ENCODE data around the gene ZNF672. TPM values are rescaled to one million over a fixed set of nuclear protein-coding genes. Genes with fewer than 3 reads are reported as not detected.

Gene ZNF672
- total RNA-seq, 2 experiments from 2014 or later, result 35.9 to 38.4 TPM

DNA sequence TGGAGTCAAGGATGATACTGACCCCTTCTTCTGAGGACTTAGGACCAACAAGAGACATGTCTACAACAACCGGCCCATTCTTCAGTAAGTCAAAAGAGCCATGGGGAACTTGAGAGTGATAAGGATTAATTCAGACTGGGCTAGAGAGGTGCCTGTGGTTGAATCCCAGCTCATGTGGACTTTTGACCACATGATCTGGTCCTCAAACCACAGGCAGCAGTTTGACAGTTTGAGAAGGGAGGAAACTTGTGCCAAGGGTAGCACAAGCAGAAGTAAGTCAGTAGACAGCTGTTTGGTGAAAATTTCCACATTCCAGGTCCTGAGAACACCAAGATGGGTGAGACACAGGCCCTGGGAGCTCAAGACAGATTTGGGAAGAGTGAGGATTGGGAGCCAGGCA, 32.1 kb upstream of the ZNF672 start:
- ATAC-seq (ENCODE audit: poor library complexity) (no peak), DNase-seq (no peak)
- H3K27me3 ChIP-seq (ENCODE audit: control insufficient read depth in 1 of 2, insufficient read depth in 2 of 2, low read length in 2 of 2), result peaks cover 0 to 7% of the 10 kb centered on the region in 2 experiments
- no peak overlapping the region for H3K27ac Mint-ChIP-seq
- POLR2A ChIA-PET, result interaction anchor here (1.3 kb wide), 1 partner anchor 32 kb away, joined by 3 read pairs; the partner anchor contains the start of gene ZNF672
- intact Hi-C loops (cut with DNase I, micrococcal nuclease), result loop anchor here (2.0 to 5.0 kb wide), 5 partner anchors 183 to 1124 kb away; partner anchors contain the start of gene OR2T1 (in 2 of the 2)
- CTCF ChIA-PET, result no interaction called here
- H3K9me3 ChIP-seq (ENCODE audit: control insufficient read depth in 1 of 2, insufficient read depth in 1 of 2, low read length in 2 of 2), result no peaks in the 10 kb centered on the region
- TF ChIP-seq, protein P1, sequence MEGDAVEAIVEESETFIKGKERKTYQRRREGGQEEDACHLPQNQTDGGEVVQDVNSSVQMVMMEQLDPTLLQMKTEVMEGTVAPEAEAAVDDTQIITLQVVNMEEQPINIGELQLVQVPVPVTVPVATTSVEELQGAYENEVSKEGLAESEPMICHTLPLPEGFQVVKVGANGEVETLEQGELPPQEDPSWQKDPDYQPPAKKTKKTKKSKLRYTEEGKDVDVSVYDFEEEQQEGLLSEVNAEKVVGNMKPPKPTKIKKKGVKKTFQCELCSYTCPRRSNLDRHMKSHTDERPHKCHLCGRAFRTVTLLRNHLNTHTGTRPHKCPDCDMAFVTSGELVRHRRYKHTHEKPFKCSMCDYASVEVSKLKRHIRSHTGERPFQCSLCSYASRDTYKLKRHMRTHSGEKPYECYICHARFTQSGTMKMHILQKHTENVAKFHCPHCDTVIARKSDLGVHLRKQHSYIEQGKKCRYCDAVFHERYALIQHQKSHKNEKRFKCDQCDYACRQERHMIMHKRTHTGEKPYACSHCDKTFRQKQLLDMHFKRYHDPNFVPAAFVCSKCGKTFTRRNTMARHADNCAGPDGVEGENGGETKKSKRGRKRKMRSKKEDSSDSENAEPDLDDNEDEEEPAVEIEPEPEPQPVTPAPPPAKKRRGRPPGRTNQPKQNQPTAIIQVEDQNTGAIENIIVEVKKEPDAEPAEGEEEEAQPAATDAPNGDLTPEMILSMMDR (IDR thresholded peaks at IDR 0.05), result no peak
- H3K36me3 ChIP-seq (ENCODE audit: insufficient read depth, low read length), result no peaks in the 10 kb centered on the region
- H3K4me3 ChIP-seq (ENCODE audit: low read length), result no peak overlapping the region
- peaks cover 6% of the 10 kb centered on the region for H3K36me3 Mint-ChIP-seq (ENCODE audit: low read depth)
- no peaks in the 10 kb centered on the region for H3K9me3 Mint-ChIP-seq
- H3K4me1 ChIP-seq (ENCODE audit: insufficient read depth, low read length), result peaks cover 7% of the 10 kb centered on the region
- H3K27ac ChIP-seq (ENCODE audit: low read depth in 1 of 2, low read length in 2 of 2), result no peak overlapping the region
- peaks cover 10% of the 10 kb centered on the region for H3K4me1 Mint-ChIP-seq (ENCODE audit: low read depth)
- no peak overlapping the region for H3K4me3 Mint-ChIP-seq
- peaks cover 10% of the 10 kb centered on the region for H3K27me3 Mint-ChIP-seq

DNA sequence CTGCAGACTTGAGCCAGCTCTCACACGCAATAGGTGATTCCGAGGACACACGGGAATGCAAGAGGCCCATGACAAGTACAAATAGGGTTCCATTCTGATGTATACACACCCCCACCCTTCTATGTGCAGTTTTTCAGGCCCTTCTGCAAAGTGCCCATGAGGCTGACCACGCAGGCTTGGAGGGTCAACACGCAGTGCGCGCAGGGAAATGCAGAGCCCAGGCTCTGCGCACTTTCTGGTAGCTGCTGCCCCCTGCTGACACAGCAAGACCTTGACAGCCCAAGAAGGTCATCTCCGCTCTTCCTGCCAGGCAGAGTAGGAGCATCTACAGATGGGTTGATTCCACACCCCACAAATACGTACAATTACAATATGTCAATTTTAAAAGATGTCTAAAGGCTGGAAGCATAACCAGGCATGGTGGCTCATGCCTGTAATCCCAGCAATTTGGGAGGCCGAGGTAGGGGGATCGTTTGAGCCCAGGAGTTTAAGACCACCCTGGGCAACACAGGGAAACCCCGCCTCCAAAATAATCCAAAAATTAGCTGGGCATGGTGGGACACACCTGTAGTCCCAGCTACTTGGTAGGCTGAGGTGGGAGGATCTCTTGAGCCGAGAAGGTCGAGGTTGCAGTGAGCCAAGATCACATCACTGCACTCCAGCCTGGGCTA, 30.8 kb upstream of the ZNF672 start:
- ChIA-PET POLR2A (no interaction called here), CTCF (interaction anchor here (0.6 to 1.0 kb wide), 3 partner anchors 11 to 403 kb away, joined by 3 to 5 read pairs (median 3); no protein-coding TSS in a partner anchor)
- H3K9me3 ChIP-seq (ENCODE audit: control insufficient read depth in 1 of 2, insufficient read depth in 1 of 2, low read length in 2 of 2), result no peaks in the 10 kb centered on the region
- Mint-ChIP-seq H3K4me3 (no peak overlapping the region), H3K27ac (no peak overlapping the region), H3K27me3 (peaks cover 5% of the 10 kb centered on the region), H3K9me3 (no peaks in the 10 kb centered on the region), H3K36me3 (ENCODE audit: low read depth) (peaks cover 14% of the 10 kb centered on the region), H3K4me1 (ENCODE audit: low read depth) (peaks cover 10% of the 10 kb centered on the region)
- peaks cover 7% of the 10 kb centered on the region for H3K4me1 ChIP-seq (ENCODE audit: insufficient read depth, low read length)
- intact Hi-C loops (cut with DNase I, micrococcal nuclease), result loop anchor here (1.0 to 5.0 kb wide), 7 partner anchors 184 to 1125 kb away; partner anchors contain the start of gene OR2T1 (in 2 of the 2)
- DNase-seq (peak; percentile 26 to 75 (median 45)), ATAC-seq (ENCODE audit: poor library complexity) (peak; percentile 93)
- TF ChIP-seq, protein P1 (IDR thresholded peaks at IDR 0.05), result peak; percentile 93
- H3K4me3 ChIP-seq (ENCODE audit: low read length), result no peak overlapping the region
- no peaks in the 10 kb centered on the region for H3K27me3 ChIP-seq (ENCODE audit: control insufficient read depth in 1 of 2, insufficient read depth in 2 of 2, low read length in 2 of 2)
- peaks cover 7% of the 10 kb centered on the region for H3K36me3 ChIP-seq (ENCODE audit: insufficient read depth, low read length)
- H3K27ac ChIP-seq (ENCODE audit: low read depth in 1 of 2, low read length in 2 of 2), result no peak overlapping the region

DNA sequence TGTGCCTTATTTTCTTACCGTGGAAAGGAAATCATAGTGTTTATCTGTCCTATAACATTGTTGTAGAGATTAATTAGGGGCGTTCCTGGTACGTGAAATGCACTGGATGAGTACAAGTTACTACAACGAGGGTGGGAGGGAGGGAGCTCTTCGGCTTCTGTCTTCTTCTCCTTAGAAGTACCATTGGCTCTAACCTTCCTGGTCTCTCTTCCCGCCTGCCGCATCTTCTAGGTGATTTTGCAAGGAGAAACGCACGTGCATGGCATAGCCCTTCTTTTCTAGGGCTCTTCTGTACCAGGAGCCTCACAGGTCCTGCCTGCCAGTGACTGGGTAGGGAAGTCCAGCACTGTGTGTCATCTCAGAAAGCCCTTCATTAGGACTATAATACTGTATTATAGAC, 29.1 kb upstream of the ZNF672 start:
- Mint-ChIP-seq H3K9me3 (no peaks in the 10 kb centered on the region), H3K36me3 (ENCODE audit: low read depth) (peaks cover 31% of the 10 kb centered on the region), H3K27me3 (peaks cover under 1% of the 10 kb centered on the region), H3K4me3 (no peak overlapping the region), H3K27ac (no peak overlapping the region), H3K4me1 (ENCODE audit: low read depth) (peaks cover 10% of the 10 kb centered on the region)
- Histone ChIP-seq H3K36me3 (ENCODE audit: insufficient read depth, low read length) (peaks cover 22% of the 10 kb centered on the region), H3K4me1 (ENCODE audit: insufficient read depth, low read length) (peaks cover 7% of the 10 kb centered on the region), H3K4me3 (ENCODE audit: low read length) (no peak overlapping the region), H3K27ac (ENCODE audit: low read depth in 1 of 2, low read length in 2 of 2) (no peak overlapping the region), H3K9me3 (ENCODE audit: control insufficient read depth in 1 of 2, insufficient read depth in 1 of 2, low read length in 2 of 2) (no peaks in the 10 kb centered on the region), H3K27me3 (ENCODE audit: control insufficient read depth in 1 of 2, insufficient read depth in 2 of 2, low read length in 2 of 2) (no peaks in the 10 kb centered on the region)
- TF ChIP-seq, protein P1 (IDR thresholded peaks at IDR 0.05), result no peak
- no peak for DNase-seq
- ChIA-PET CTCF (no interaction called here), POLR2A (no interaction called here)
- intact Hi-C loops (cut with DNase I, micrococcal nuclease), result loop anchor here (2.0 to 5.0 kb wide), 4 partner anchors 187 to 1127 kb away; partner anchors contain the start of gene OR2T1 (in 2 of the 2)
- ATAC-seq (ENCODE audit: poor library complexity), result no peak

Data from CD4-positive, alpha-beta T cell (primary cell).